Amniotic stem cell (primary cell): Measurements from ENCODE around the gene USP38.
"Not testable (repeated sequence)": the region's sequence is repeated elsewhere in the genome, so short reads cannot be mapped to it uniquely, and the experiment has no call there.

Experiments used
- DNase-seq: peaks from one replicate; lab custom pipeline; 2025; lab: John Stamatoyannopoulos, UW

USP38 gene

DNA sequence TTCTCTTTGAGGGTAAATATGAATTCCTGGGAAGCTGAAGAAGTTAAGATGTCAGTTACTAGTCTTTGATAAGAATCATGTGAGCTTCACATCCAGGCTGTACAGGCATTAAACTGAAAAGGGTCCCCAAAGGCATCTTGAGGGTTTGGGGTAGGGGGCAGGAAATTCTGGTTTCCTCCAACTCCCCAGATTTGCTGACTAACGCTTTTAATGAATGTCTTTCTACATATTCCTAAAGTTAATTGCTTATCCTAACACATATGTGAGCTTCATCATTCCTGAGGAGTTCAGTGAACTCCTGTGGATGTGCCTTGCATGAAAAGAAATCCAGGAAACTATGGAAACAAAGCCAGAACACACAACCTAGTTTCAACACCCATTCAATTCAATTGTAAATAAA lies 78.1 kb downstream of the USP38 start:
- no peak for DNase-seq

GRCh38 chr4:143267690-143268089 lies 83.0 kb downstream of the USP38 start:
- not testable (repeated sequence) for DNase-seq

DNA sequence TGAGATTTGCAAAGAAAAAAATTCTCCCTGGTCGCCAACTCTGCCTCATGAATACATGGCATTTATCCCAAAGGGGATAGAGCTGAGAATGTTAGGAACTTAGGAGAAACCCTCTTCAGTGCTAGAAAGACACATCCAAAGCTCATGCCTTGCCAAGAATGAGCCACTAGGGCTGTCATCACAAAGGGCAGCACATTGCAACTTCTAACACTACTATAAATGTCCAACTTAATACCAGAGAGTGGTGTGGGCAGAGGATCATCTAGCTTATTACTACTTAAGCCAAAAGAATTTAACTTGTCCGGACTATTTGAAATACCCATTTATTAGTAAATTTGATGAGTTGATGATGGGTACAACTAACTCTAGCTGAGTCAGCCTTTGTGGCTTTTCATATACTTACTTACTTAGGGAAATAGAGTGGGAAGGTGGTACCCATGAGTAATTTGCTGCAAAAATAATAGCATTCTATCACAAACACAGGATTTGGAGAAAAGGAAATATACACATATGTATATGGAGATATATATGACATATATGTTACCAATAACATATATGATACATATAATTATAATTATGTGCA lies 85.6 kb downstream of the USP38 start:
- DNase-seq: no peak
